GM18508 (cell line): ENCODE measurements around the gene NUMBL.
"Not testable (repeated sequence)": the region's sequence is repeated elsewhere in the genome, so short reads cannot be mapped to it uniquely, and the experiment has no call there.

ENCODE experiments used
- ATAC-seq: cut with Tn5 transposase; IDR thresholded peaks from one replicate; pipeline ENCODE4 v1.9.1; 2021; ENCODE audit warnings: moderate number of reproducible peaks; ENCODE audit not compliant: insufficient read depth, unreplicated experiment

The NUMBL gene

GRCh38 chr19:40690050-40690692 lies at the start of gene NUMBL:
Gene NUMBL, minus strand, starts transcription at chr19:40690651. Its CDS starts 168 bp downstream, at chr19:40690483.
- no peak for ATAC-seq

GRCh38 chr19:40739030-40739839 lies 48.8 kb upstream of the NUMBL start:
- no peak for ATAC-seq

GRCh38 chr19:40737102-40737644 lies 46.7 kb upstream of the NUMBL start:
- ATAC-seq, result no peak

DNA sequence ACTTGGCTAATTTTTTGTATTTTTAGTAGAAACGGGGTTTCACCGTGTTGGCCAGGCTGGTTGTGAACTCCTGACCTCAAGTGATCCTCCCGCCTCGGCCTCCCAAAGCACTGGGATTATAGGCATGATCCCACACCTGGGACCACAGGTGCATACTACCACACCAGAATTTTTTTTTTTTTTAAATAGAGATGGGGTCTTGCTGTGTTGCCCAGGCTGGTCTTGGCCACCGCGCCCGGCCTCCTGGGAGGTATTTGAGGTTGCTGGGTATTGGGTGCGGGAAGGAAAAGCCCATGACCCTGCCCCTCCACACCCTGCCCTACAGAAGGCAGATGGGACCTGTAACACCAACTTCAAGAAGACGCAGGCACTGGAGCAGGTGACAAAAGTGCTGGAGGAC lies 46.2 kb upstream of the NUMBL start:
- no peak for ATAC-seq

DNA sequence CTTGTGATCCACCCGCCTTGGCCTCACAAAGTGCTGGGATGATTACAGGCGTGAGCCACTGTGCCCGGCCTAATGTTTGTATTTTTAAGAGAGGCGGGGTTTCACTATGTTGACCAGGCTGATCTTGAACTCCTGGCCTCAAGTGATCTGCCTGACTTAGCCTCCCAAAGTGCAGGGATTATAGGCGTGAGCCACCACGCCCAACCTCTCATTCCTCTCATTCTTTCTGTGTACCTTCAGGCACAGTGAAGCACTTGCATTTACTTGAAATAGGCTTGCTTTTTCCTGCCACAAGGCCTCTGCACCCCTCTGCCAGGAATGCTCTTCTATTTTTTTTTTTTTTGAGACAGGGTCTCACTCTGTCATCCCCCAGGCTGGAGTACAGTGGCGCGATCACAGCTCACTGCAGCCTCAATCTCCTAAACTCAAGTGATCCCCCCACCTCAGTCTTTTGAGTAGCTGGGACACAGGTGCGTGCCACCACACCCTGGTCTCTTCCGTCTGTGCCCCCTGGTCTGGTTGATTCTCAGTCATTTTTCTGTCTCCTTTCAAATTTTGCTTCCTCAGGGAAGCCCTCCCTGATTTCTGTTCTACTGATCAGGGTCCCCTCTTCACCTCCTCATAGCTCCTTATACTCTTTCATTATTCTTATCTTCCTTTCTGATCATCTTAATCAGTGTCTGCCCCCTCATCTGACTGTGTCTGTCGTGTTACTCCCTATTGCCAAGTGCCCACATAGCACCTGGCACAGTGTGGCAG lies 44.7 kb upstream of the NUMBL start:
- no peak for ATAC-seq

DNA sequence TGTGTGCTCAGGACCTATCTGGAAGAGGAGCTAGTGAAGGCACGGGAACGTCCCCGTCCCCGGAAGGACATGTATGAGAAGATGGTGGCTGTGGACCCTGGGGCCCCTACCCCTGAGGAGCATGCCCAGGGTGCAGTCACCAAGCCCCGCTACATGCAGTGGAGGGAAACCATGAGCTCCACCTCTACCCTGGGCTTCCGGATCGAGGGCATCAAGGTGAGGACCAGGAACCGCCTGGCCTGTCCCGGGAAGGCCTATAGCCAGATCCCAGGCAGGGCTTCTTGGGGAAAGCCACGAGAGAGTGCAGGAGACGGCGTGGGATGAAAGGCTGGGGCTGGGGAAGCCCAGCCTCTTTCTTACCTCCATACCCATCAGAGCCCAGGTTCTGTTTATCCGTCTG lies 42.7 kb upstream of the NUMBL start:
- ATAC-seq, result no peak

GRCh38 chr19:40732304-40732703 lies 41.9 kb upstream of the NUMBL start:
- ATAC-seq, result not testable (repeated sequence)

GRCh38 chr19:40730065-40730464 lies 39.6 kb upstream of the NUMBL start:
- ATAC-seq, result not testable (repeated sequence)

DNA sequence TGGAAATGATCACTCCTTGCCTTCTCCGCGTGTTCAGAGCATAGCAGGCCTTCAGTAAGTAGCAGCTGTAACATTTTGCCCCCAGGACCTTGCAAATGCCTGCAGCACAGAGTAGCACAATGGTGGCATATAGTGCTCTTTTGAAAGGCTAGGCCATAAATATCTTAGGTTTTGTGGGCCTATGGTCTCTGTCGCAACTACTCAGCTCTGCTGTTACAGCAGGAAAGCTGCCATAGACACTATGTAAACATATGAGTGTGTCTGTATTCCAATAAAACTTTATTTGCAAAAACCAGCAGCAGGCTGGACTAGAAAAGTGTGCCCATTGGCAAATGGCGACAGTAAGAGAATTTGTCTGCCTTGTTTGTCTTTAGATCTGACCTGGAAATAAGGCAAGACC lies 35.8 kb upstream of the NUMBL start:
- ATAC-seq, result no peak

GRCh38 chr19:40724855-40725254 lies 34.4 kb upstream of the NUMBL start:
- ATAC-seq, result no peak

DNA sequence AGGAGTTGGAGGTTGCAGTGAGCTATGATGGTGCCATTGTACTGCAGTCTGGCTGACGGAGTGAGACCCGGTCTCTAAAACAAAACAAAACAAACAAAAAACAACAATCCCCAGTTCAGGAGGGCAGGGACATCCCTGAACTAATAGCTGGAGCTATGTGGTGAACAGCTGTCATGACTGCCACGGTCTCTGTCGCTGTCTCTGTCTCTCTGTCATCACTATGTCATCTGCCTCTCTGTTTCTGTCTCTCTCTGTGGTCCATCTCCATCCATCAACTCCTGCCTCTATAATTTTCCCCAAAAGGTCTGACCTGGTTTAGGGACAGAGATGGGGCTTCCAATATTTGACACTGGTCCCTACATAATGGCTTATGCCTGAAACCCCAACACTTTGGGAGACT lies 33.9 kb upstream of the NUMBL start:
- ATAC-seq, result no peak

DNA sequence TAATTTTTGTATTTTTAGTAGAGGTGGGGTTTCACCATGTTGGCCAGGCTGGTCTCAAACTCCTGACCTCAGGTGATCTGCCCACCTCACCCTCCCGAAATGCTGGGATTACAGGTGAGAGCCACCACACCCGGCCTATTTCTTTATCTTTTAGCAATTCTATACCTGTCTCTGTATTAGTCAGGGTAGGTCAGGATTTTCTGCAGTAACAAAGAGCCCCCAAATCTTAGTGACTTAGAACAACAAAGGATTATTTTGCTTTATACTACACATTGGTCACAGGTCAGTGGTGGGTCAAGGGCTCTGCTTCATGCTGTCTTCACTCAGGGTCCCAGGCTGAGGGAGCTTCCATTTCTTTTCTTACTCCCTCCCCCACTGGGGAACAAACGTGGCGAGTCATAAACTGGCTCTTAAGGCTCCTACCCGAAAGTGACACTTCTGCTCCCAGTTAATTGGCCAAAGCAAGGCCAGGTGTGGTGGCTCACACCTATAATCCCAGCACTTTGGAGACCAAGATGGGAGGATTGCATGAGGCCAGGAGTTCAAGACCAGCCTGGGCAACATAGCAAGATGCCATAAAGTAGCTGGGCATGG lies 33.3 kb upstream of the NUMBL start:
- no peak for ATAC-seq

DNA sequence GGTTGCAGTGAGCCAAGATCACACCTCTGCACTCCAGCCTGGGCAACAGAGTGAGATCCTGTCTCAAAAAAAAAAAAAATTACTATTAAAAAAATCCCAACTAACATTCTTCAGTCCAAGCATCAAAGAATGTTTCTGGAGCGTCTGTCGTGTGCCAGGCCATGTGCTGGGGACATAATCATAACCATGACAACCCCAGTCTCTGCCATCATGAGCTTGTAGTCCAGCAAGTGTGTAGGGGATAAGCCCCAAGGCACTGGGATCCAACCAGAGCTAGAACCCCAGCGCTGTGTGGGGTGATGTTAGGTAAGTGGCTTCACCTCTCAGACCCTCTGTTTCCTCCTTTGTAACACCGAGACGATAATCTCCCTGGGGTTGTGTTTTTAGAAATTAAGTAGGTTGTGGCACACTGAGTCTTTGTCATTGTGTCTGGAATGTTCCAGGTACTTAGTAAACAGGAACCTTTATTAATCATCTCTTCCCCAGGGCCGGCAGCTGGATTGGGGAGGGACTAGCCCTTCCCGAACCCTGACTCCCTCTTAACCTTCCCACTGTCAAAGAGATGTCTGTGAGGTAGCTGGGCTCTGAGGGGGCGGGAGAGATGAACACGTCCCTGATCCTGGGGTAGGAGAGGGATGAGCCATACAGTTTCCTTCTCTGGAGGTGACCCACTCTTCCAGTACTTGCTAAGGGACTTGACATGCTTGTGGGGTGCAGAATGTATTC lies 31.6 kb upstream of the NUMBL start:
- no peak for ATAC-seq

- no peak for ATAC-seq
Measured at GRCh38 chr19:40721140-40721486, 30.7 kb upstream of the NUMBL start.

DNA sequence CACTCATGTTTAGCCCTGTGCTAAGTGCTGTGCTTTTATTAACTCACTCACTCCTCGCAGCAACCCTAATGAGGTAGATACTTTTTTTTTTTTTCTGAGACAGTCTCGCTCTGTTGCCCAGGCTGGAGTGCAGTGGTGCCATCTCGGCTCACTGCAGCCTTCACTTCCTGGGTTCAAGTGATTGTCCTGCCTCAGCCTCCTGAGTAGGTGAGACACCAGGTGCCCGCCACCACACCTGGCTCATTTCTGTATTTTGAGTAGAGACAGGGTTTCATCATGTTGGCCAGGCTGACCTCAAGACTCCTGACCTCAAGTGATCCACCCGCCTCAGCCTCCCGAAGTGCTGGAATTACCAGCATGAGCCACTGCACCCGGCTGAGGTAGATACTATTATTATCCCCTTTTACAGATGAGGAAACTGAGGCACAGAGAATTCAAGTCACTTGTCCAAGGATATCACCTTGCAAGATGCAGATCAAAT lies 29.0 kb upstream of the NUMBL start:
- ATAC-seq, result no peak

DNA sequence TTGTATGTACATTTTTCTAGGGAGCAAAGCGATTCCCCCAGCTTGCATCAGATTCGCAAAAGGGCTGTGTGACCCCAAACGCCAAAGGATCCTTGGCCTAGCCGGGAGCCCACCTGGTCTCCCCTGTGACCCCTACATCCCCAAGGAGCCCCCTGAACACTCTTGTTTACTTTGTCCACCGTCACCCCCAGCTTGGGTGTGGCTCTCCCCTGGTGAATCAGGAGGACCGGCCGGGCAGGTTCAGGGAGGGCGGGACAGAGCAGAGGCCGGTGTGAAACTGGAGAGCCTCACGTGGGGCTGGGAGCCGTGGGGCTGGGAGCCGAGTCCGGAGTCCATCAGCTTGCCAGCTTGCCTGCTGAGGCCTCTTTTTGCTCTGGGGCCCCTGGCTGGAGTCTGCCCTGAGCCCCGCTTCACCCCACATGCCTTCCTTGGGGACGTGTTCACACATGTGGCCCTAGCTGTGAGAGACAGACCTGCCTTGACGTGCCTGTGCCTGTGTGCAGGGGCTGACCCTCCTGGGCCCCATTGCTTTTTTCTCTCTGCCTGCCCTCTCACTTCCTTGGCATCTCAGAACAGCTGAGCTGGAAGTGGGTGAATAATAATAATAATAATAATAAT lies 28.4 kb upstream of the NUMBL start:
- ATAC-seq, result no peak

DNA sequence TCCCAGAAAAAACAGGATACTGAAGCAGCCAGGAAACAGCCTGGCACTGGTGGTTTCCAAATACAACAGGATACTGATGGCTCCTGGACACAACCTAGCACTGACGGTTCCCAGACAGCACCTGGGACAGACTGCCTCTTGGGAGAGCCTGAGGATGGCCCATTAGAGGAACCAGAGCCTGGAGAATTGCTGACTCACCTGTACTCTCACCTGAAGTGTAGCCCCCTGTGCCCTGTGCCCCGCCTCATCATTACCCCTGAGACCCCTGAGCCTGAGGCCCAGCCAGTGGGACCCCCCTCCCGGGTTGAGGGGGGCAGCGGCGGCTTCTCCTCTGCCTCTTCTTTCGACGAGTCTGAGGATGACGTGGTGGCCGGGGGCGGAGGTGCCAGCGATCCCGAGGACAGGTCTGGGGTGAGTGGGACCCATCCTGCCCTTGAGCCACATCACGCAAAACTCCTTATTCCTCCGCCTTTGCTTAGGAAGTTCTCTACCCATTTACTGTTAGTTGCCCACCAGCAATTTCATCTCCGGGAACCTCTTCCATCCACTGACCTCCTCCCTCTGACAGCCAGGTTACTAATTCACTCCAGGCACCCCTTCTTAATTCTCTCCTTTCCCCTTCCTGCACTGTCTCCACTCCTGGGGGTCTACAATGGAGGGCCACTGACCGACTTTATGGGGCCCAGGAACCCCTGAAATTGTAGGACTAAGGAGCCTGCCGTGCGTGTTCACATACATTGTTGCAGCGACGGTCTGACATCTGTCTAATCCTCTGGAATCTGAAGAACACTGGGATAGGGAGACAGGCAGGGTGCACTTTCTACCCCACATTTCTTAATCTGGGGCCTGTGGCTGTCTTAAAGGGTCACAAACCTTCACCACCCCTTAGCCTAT lies 27.7 kb upstream of the NUMBL start:
- ATAC-seq, result no peak

DNA sequence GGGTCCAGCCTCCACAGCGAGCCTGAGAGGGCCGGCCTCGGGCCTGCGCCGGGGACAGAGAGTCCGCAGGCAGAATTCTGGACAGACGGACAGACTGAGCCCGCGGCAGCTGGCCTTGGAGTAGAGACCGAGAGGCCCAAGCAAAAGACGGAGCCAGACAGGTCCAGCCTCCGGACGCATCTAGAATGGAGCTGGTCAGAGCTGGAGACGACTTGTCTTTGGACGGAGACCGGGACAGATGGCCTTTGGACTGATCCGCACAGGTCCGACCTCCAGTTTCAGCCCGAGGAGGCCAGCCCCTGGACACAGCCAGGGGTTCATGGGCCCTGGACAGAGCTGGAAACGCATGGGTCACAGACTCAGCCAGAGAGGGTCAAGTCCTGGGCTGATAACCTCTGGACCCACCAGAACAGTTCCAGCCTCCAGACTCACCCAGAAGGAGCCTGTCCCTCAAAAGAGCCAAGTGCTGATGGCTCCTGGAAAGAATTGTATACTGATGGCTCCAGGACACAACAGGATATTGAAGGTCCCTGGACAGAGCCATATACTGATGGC lies 27.0 kb upstream of the NUMBL start:
- no peak for ATAC-seq
